GM11168 (cell line): ENCODE data around the gene SDE2.
"Not testable (repeated sequence)": the region's sequence is repeated elsewhere in the genome, so short reads cannot be mapped to it uniquely, and the experiment has no call there.

ENCODE experiments used
- in situ Hi-C: fragments of 300-500 bp; cut with MboI; formaldehyde crosslinking; loops from one replicate; pipeline ENCODE4 v1.12.0; 2022; ENCODE audit warnings: low sequenced_read_pairs; ENCODE audit not compliant: unreplicated experiment

Gene SDE2

GRCh38 chr1:225946082-225946620 is 53.0 kb downstream of the SDE2 start:
- in situ Hi-C loops, result no loop called here

GRCh38 chr1:225945564-225945963 is 53.6 kb downstream of the SDE2 start:
- in situ Hi-C loops, result no loop called here

GRCh38 chr1:225944951-225945350 is 54.2 kb downstream of the SDE2 start:
- in situ Hi-C loops, result no loop called here

GRCh38 chr1:225944387-225944786 is 54.8 kb downstream of the SDE2 start:
- in situ Hi-C loops, result no loop called here

- in situ Hi-C loops, result no loop called here
Measured at GRCh38 chr1:225943582-225943981, 55.6 kb downstream of the SDE2 start.

GRCh38 chr1:225942574-225942973 is 56.6 kb downstream of the SDE2 start:
- in situ Hi-C loops, result no loop called here

- in situ Hi-C loops, result no loop called here
Measured at GRCh38 chr1:225941942-225942222, 57.3 kb downstream of the SDE2 start.

- in situ Hi-C loops, result no loop called here
Measured at GRCh38 chr1:225941187-225941941, 57.8 kb downstream of the SDE2 start, which contains the start of gene LEFTY2. TSS of gene LEFTY2 (minus strand) at chr1:225941220. CDS start at chr1:225941140, 80 bp downstream.

- in situ Hi-C loops, result no loop called here
Measured at GRCh38 chr1:225940385-225941151, 58.6 kb downstream of the SDE2 start.

- in situ Hi-C loops, result not testable (repeated sequence)
Measured at GRCh38 chr1:225939939-225940310, 59.2 kb downstream of the SDE2 start.

- in situ Hi-C loops, result not testable (repeated sequence)
Measured at GRCh38 chr1:225939097-225939938, 59.8 kb downstream of the SDE2 start.

- in situ Hi-C loops, result no loop called here
Measured at GRCh38 chr1:225937048-225937968, 61.8 kb downstream of the SDE2 start.

GRCh38 chr1:225936523-225936922 is 62.6 kb downstream of the SDE2 start:
- in situ Hi-C loops, result no loop called here

- in situ Hi-C loops, result not testable (repeated sequence)
Measured at GRCh38 chr1:225936086-225936485, 63.1 kb downstream of the SDE2 start.

- in situ Hi-C loops, result no loop called here
Measured at GRCh38 chr1:225934711-225935110, 64.4 kb downstream of the SDE2 start.

GRCh38 chr1:225933072-225933471 is 66.1 kb downstream of the SDE2 start:
- in situ Hi-C loops, result no loop called here
